Liver (tissue), 9 donors: ENCODE data around the gene KRT17. TPM values are rescaled to one million over a fixed set of nuclear protein-coding genes. Genes with fewer than 3 reads are reported as not detected.

Source experiments
- DNase-seq: peaks from one replicate; pipeline ENCODE4 v3.0.0-alpha.2; 2017; ENCODE audit warnings: low spot score
- H3K27ac ChIP-seq, 2 donors: one replicate each; pipeline ENCODE4 v1.7.0; 2013; ENCODE audit warnings: inconsistent platforms in 2 of 2, low read length in 2 of 2, control low read depth in 1 of 2, low read depth in 1 of 2, mild to moderate bottlenecking in 1 of 2
- H3K27me3 ChIP-seq, 4 donors: one replicate each; pipeline versions ENCODE4 v1.6.1 to v1.7.0; 2013; ENCODE audit warnings: low read length in 3 of 4, inconsistent platforms in 1 of 4, mild to moderate bottlenecking in 1 of 4, moderate library complexity in 1 of 4; ENCODE audit not compliant: control insufficient read depth in 4 of 4, insufficient read depth in 4 of 4
- H3K36me3 ChIP-seq, 4 donors: one replicate each; pipeline versions ENCODE4 v1.6.1 to v1.7.0; 2013; ENCODE audit warnings: low read length in 3 of 4, mild to moderate bottlenecking in 3 of 4, low read depth in 1 of 4, moderate library complexity in 1 of 4; ENCODE audit not compliant: control insufficient read depth in 4 of 4, insufficient read depth in 3 of 4
- H3K4me1 ChIP-seq, 4 donors: one replicate each; pipeline versions ENCODE4 v1.6.1 to v1.7.0; 2013; ENCODE audit warnings: low read length in 3 of 4, mild to moderate bottlenecking in 3 of 4, moderate library complexity in 1 of 4; ENCODE audit not compliant: control insufficient read depth in 4 of 4, insufficient read depth in 4 of 4
- H3K4me3 ChIP-seq, 3 donors: one replicate each; pipeline versions ENCODE4 v1.6.1 to v1.7.0; 2013; ENCODE audit warnings: low read length in 3 of 3, control low read depth in 1 of 3, low read depth in 1 of 3, mild to moderate bottlenecking in 1 of 3
- H3K9ac ChIP-seq, 2 donors: one replicate each; pipeline ENCODE4 v1.7.0; 2013; ENCODE audit warnings: low read length in 2 of 2, mild to moderate bottlenecking in 2 of 2, moderate library complexity in 2 of 2, control low read depth in 1 of 2, low read depth in 1 of 2
- H3K9me3 ChIP-seq, 4 donors: one replicate each; pipeline versions ENCODE4 v1.6.1 to v1.7.0; 2013; ENCODE audit warnings: low read length in 3 of 4; ENCODE audit not compliant: control insufficient read depth in 4 of 4
- CTCF ChIP-seq: fragments of 150-350 bp; IDR thresholded peaks from 2 replicates; pipeline ENCODE4 v1.5.1; 2017; ENCODE audit warnings: improper control_type of control experiment, low read depth, low read length; ENCODE audit not compliant: missing input control
- EGR1 ChIP-seq, 2 donors: IDR thresholded peaks; 2 replicates each; pipeline ENCODE4 v1.6.1; 2016 to 2018; ENCODE audit warnings: antibody characterized with exemption in 2 of 2, low read depth in 2 of 2
- FOXA1 ChIP-seq: IDR thresholded peaks from 2 replicates; pipeline ENCODE4 v1.6.1; 2016; ENCODE audit warnings: antibody characterized with exemption
- FOXA2 ChIP-seq: IDR thresholded peaks from 2 replicates; pipeline ENCODE4 v1.6.1; 2016; ENCODE audit warnings: antibody characterized with exemption
- GABPA ChIP-seq, 2 donors: IDR thresholded peaks in 1 of 2; conservative IDR thresholded peaks in 1 of 2; 2 replicates each; pipeline ENCODE4 v1.6.1; 2016; ENCODE audit warnings: antibody characterized with exemption in 2 of 2, mild to moderate bottlenecking in 1 of 2, moderate library complexity in 1 of 2
- HNF4A ChIP-seq, 2 donors: conservative IDR thresholded peaks; 2 replicates each; pipeline ENCODE4 v1.6.1; 2016; ENCODE audit warnings: antibody characterized with exemption in 2 of 2, mild to moderate bottlenecking in 2 of 2
- HNF4G ChIP-seq: IDR thresholded peaks from 2 replicates; pipeline ENCODE4 v1.6.1; 2016; ENCODE audit warnings: antibody characterized with exemption
- JUND ChIP-seq, 2 donors: IDR thresholded peaks; 2 replicates each; pipeline ENCODE4 v1.6.1; 2016; ENCODE audit warnings: antibody characterized with exemption in 2 of 2
- NR2F2 ChIP-seq: IDR thresholded peaks from 2 replicates; pipeline ENCODE4 v1.6.1; 2016; ENCODE audit warnings: antibody characterized with exemption
- RAD21 ChIP-seq, 2 donors: IDR thresholded peaks; 2 replicates each; pipeline ENCODE4 v1.6.1; 2016; ENCODE audit warnings: antibody characterized with exemption in 2 of 2, mild to moderate bottlenecking in 2 of 2
- SP1 ChIP-seq: IDR thresholded peaks from 2 replicates; pipeline ENCODE4 v1.6.1; 2018; ENCODE audit warnings: antibody characterized with exemption, mild to moderate bottlenecking
- TAF1 ChIP-seq: conservative IDR thresholded peaks from 2 replicates; pipeline ENCODE4 v1.6.1; 2016; ENCODE audit warnings: antibody characterized with exemption, mild to moderate bottlenecking
- YY1 ChIP-seq: IDR thresholded peaks from 2 replicates; pipeline ENCODE4 v1.6.1; 2016; ENCODE audit warnings: antibody characterized with exemption, mild to moderate bottlenecking
- ZBTB33 ChIP-seq: IDR thresholded peaks from 2 replicates; pipeline ENCODE4 v1.6.1; 2016; ENCODE audit warnings: antibody characterized with exemption
- WGBS: extraction: QIAGEN DNeasy Blood & Tissue Kit; methylation state at CpG from one replicate; pipeline ENCODE4 v1.1.7; 2013; 5-methylcytosine and 5-hydroxymethylcytosine counted together
- polyA plus RNA-seq, 2 donors: library from polyadenylated mRNA; stranded (reverse) in 1 of 2; unstranded in 1 of 2; fragments of 200-250 nt in 1 of 2; fragments of >200 nt in 1 of 2; fragmentation: Nextera tagmentation in 1 of 2; extraction: Ambion mirVana in 1 of 2; gene quantifications; one replicate each; pipeline versions ENCODE4 v1.2.1 to v1.2.3, GENCODE V29; 2013 to 2015
- total RNA-seq, 2 donors: library from RNA; depleted of rRNA; stranded (reverse); fragments of >200 nt; gene quantifications; one replicate each; pipeline ENCODE4 v1.2.3, GENCODE V29; 2014
- TF ChIP-seq, protein P1 (sequence below): IDR thresholded peaks from 2 replicates; pipeline ENCODE4 v1.6.1; 2016; ENCODE audit warnings: antibody characterized with exemption
- donor health status: healthy.
- donor health status: healthy.
- donor health status: healthy.
- donor health status: healthy.
- donor health status: healthy.

Gene KRT17
- total and polyA plus RNA-seq, 4 donors, result 0.15 TPM; not detected in 3

DNA sequence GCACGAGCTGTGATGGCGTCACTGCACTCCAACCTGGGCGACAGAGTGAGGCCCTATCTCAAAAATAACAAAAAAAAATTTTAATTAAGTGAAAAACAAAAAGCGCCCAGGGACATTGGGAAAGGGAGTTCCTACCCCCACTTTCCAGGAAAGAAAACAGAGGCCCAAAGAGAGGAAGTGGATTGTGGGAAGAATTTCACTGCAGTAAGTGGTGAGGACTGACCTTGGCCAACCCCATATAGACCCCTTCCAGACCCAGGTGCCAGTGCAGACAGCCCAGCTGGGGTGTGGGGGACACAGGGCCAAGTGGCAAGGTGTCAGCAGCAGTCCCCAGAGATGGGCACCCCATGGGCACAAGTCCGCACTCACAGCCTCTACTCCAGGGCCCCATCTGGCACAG lies 29.0 kb upstream of the KRT17 start (continued):
- no peak for TF ChIP-seq HNF4G
- TF ChIP-seq NR2F2, result no peak
- TF ChIP-seq RAD21 (IDR thresholded peaks at IDR 0.05), result no peak

- no peak overlapping the region for H3K4me3 ChIP-seq
- peaks cover 6 to 12% (median 8%) of the 10 kb centered on the region in 4 donors for H3K4me1 ChIP-seq
- H3K27ac ChIP-seq, result no peak overlapping the region
- H3K27me3 ChIP-seq, result no peaks in the 10 kb centered on the region
- no peaks in the 10 kb centered on the region for H3K9me3 ChIP-seq
- DNase-seq, result no peak
- 84% methylated on average over 5 of the region's 5 CpGs for WGBS
- no peaks in the 10 kb centered on the region for H3K36me3 ChIP-seq
- TF ChIP-seq, protein P1, sequence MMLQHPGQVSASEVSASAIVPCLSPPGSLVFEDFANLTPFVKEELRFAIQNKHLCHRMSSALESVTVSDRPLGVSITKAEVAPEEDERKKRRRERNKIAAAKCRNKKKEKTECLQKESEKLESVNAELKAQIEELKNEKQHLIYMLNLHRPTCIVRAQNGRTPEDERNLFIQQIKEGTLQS, result no peak
- TF ChIP-seq HNF4A (conservative IDR thresholded peaks at IDR 0.05), result no peak
- TF ChIP-seq TAF1, result no peak
- no peak for TF ChIP-seq NR2F2
- no peak for TF ChIP-seq SP1
- TF ChIP-seq RAD21 (IDR thresholded peaks at IDR 0.05), result no peak
- TF ChIP-seq EGR1 (IDR thresholded peaks at IDR 0.05; ENCODE audit: low read depth in 2 of 2), result no peak
- TF ChIP-seq FOXA1, result no peak
- no peak for TF ChIP-seq GABPA (IDR thresholded peaks at IDR 0.05 in 1 of 2, conservative IDR thresholded peaks at IDR 0.05 in 1 of 2)
- TF ChIP-seq CTCF, result no peak
- TF ChIP-seq ZBTB33, result no peak
- H3K9ac ChIP-seq, result no peak overlapping the region
These were observed 28.1 kb upstream of the KRT17 start for GRCh38 chr17:41652461-41652970.

DNA sequence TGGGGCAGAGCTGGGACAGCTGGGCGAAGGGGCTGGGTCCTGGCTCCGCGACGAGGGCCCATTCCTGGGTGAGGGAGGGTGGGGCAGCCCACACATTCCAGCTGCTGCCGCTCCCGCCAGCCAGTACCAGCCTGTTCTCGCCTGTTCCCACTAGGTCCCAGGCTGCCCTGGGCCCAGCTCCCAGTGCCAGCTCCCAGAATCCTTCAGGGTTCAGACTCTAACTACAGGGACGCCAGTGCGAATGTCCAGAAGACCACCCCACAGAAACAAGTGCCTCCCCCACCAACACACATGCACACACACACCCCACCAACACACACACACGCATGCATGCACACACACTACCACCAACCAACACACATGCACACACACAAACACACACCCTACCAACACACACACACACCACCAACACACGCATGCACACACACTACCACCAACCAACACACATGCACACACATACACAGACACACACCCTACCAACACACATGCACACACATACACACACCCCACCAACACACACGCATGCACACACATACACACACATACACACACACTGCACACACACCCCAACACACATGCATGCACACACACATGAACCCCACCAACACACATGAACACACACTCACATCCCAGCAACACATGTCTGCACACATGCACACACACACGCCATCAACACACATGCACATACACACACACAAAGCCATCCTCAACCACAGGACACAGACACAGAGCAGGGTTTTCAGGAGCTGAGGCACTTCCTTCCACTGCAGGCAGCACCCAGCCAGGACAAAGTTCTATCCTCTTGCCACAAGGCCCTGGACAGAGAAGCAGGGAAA lies 27.5 kb upstream of the KRT17 start:
- 83% methylated on average over 13 of the region's 13 CpGs for WGBS
- Histone ChIP-seq H3K27me3 (no peaks in the 10 kb centered on the region), H3K27ac (no peak overlapping the region), H3K36me3 (no peaks in the 10 kb centered on the region), H3K4me1 (peaks cover 6 to 12% (median 8%) of the 10 kb centered on the region in 4 donors), H3K9me3 (no peaks in the 10 kb centered on the region), H3K9ac (no peak overlapping the region), H3K4me3 (no peak overlapping the region)
- TF ChIP-seq RAD21 (IDR thresholded peaks at IDR 0.05) (no peak), FOXA1 (no peak), HNF4A (conservative IDR thresholded peaks at IDR 0.05) (no peak), CTCF (no peak), YY1 (no peak), FOXA2 (no peak), JUND (IDR thresholded peaks at IDR 0.05) (no peak)
- no peak for DNase-seq
